ENCODE data around the gene SPAG8.

GRCh38 chr9:35832814-35833213 lies 20.8 kb upstream of the SPAG8 start:
- TF ChIP-seq CTCF (IDR thresholded peaks at IDR 0.05; ENCODE audit: low read length): no peak
- no peak for TF ChIP-seq EZH2 (optimal IDR thresholded peaks at IDR 0.05; ENCODE audit: low read depth, low read length)
- TF ChIP-seq EZH2phosphoT487 (IDR thresholded peaks at IDR 0.05; ENCODE audit: low read length): no peak

Data from MM.1S (cell line).